ENCODE measurements around the gene RAMP3.
"Not testable (repeated sequence)": the region's sequence is repeated elsewhere in the genome, so short reads cannot be mapped to it uniquely, and the experiment has no call there.

The RAMP3 gene

GRCh38 chr7:45157653-45158401 is at the start of gene RAMP3:
TSS of gene RAMP3 (plus strand) at chr7:45157791. CDS start at chr7:45157829, 38 bp downstream.
- H3K27ac ChIP-seq: no peak within 1 kb of the TSS
- H3K4me3 ChIP-seq (ENCODE audit: low read depth, low read length): no peak within 1 kb of the TSS
- no peaks in the 10 kb centered on the region for H3K9me3 ChIP-seq (ENCODE audit: severe bottlenecking)
- H3K27me3 ChIP-seq (ENCODE audit: insufficient read depth, low read depth, severe bottlenecking): no peaks in the 10 kb centered on the region
- no peak for DNase-seq
- H3K36me3 ChIP-seq: no peaks in the 10 kb centered on the region
- TF ChIP-seq CTCF (IDR thresholded peaks at IDR 0.05; ENCODE audit: low read depth, low read length): no peak

- DNase-seq: no peak
- H3K36me3 ChIP-seq: peaks cover 60% of the 10 kb centered on the region
- TF ChIP-seq CTCF (IDR thresholded peaks at IDR 0.05; ENCODE audit: low read depth, low read length): no peak
- no peaks in the 10 kb centered on the region for H3K9me3 ChIP-seq (ENCODE audit: severe bottlenecking)
- H3K4me3 ChIP-seq (ENCODE audit: low read depth, low read length): no peak overlapping the region
- H3K27ac ChIP-seq: no peak overlapping the region
- H3K27me3 ChIP-seq (ENCODE audit: insufficient read depth, low read depth, severe bottlenecking): no peaks in the 10 kb centered on the region
Observed at GRCh38 chr7:45108863-45109262, 48.7 kb upstream of the RAMP3 start.

- H3K9me3 ChIP-seq (ENCODE audit: severe bottlenecking): peaks cover 3% of the 10 kb centered on the region
- H3K27me3 ChIP-seq (ENCODE audit: insufficient read depth, low read depth, severe bottlenecking): no peaks in the 10 kb centered on the region
- peak within 1 kb of the TSS; percentile 79 for H3K4me3 ChIP-seq (ENCODE audit: low read depth, low read length)
- DNase-seq: peak; percentile 93
- peaks cover 33% of the 10 kb centered on the region for H3K36me3 ChIP-seq
- peak; percentile 50; the same call in 1 of the 2 replicates for TF ChIP-seq CTCF (IDR thresholded peaks at IDR 0.05; ENCODE audit: low read depth, low read length)
- peak within 1 kb of the TSS; percentile 93 for H3K27ac ChIP-seq
Observed at GRCh38 chr7:45111298-45112223, 46.0 kb upstream of the RAMP3 start, which contains the start of gene TBRG4. TSS of gene TBRG4 (minus strand) at chr7:45111697. CDS start at chr7:45109237, 2,460 bp downstream.

GRCh38 chr7:45112648-45113047 is 44.9 kb upstream of the RAMP3 start:
- Histone ChIP-seq H3K4me3 (ENCODE audit: low read depth, low read length) (no peak overlapping the region), H3K27ac (no peak overlapping the region), H3K36me3 (peaks cover 22% of the 10 kb centered on the region), H3K27me3 (ENCODE audit: insufficient read depth, low read depth, severe bottlenecking) (no peaks in the 10 kb centered on the region), H3K9me3 (ENCODE audit: severe bottlenecking) (peaks cover 3% of the 10 kb centered on the region)
- DNase-seq: no peak
- no peak for TF ChIP-seq CTCF (IDR thresholded peaks at IDR 0.05; ENCODE audit: low read depth, low read length)

GRCh38 chr7:45114257-45114656 is 43.3 kb upstream of the RAMP3 start:
- not testable (repeated sequence) for H3K4me3 ChIP-seq (ENCODE audit: low read depth, low read length); H3K27ac ChIP-seq; H3K9me3 ChIP-seq (ENCODE audit: severe bottlenecking); H3K36me3 ChIP-seq; DNase-seq; H3K27me3 ChIP-seq (ENCODE audit: insufficient read depth, low read depth, severe bottlenecking)

GRCh38 chr7:45114926-45115325 is 42.7 kb upstream of the RAMP3 start:
- Histone ChIP-seq H3K4me3 (ENCODE audit: low read depth, low read length) (no peak overlapping the region), H3K27me3 (ENCODE audit: insufficient read depth, low read depth, severe bottlenecking) (no peaks in the 10 kb centered on the region), H3K36me3 (peaks cover 5% of the 10 kb centered on the region), H3K27ac (no peak overlapping the region), H3K9me3 (ENCODE audit: severe bottlenecking) (peaks cover 3% of the 10 kb centered on the region)
- TF ChIP-seq CTCF (IDR thresholded peaks at IDR 0.05; ENCODE audit: low read depth, low read length): no peak
- DNase-seq: no peak

Measured in WERI-Rb-1 (cell line).